Measurements from ENCODE around the gene P2RX4.

Gene P2RX4

GRCh38 chr12:121214166-121214777 is 4.3 kb downstream of the P2RX4 start:
- Histone ChIP-seq H3K4me1 (ENCODE audit: insufficient read depth, low read length) (peaks cover 3% of the 10 kb centered on the region), H3K9me3 (ENCODE audit: low read length) (no peaks in the 10 kb centered on the region), H3K36me3 (ENCODE audit: insufficient read depth, low read length) (no peaks in the 10 kb centered on the region), H3K27me3 (ENCODE audit: control insufficient read depth in 1 of 2, insufficient read depth in 2 of 2, low read length in 2 of 2) (no peaks in the 10 kb centered on the region), H3K9ac (ENCODE audit: low read length) (no peak overlapping the region), H3K27ac (ENCODE audit: low read depth, low read length) (no peak overlapping the region), H3K4me3 (ENCODE audit: low read depth in 1 of 2, low read length in 2 of 2) (no peak overlapping the region)

- no peak overlapping the region for H3K27ac ChIP-seq (ENCODE audit: low read depth, low read length)
- H3K36me3 ChIP-seq (ENCODE audit: insufficient read depth, low read length), result no peaks in the 10 kb centered on the region
- no peaks in the 10 kb centered on the region for H3K4me1 ChIP-seq (ENCODE audit: insufficient read depth, low read length)
- no peak overlapping the region for H3K4me3 ChIP-seq (ENCODE audit: low read depth in 1 of 2, low read length in 2 of 2)
- no peaks in the 10 kb centered on the region for H3K9me3 ChIP-seq (ENCODE audit: low read length)
- no peak overlapping the region for H3K9ac ChIP-seq (ENCODE audit: low read length)
- H3K27me3 ChIP-seq (ENCODE audit: control insufficient read depth in 1 of 2, insufficient read depth in 2 of 2, low read length in 2 of 2), result no peaks in the 10 kb centered on the region
Measured at GRCh38 chr12:121214855-121215745, 5.2 kb downstream of the P2RX4 start.

GRCh38 chr12:121216102-121216501 is 6.2 kb downstream of the P2RX4 start:
- Histone ChIP-seq H3K36me3 (ENCODE audit: insufficient read depth, low read length) (no peaks in the 10 kb centered on the region), H3K27me3 (ENCODE audit: control insufficient read depth in 1 of 2, insufficient read depth in 2 of 2, low read length in 2 of 2) (no peaks in the 10 kb centered on the region), H3K4me3 (ENCODE audit: low read depth in 1 of 2, low read length in 2 of 2) (no peak overlapping the region), H3K27ac (ENCODE audit: low read depth, low read length) (no peak overlapping the region), H3K9ac (ENCODE audit: low read length) (no peak overlapping the region), H3K4me1 (ENCODE audit: insufficient read depth, low read length) (no peaks in the 10 kb centered on the region), H3K9me3 (ENCODE audit: low read length) (no peaks in the 10 kb centered on the region)

GRCh38 chr12:121217063-121217462 is 7.1 kb downstream of the P2RX4 start:
- Histone ChIP-seq H3K9me3 (ENCODE audit: low read length) (no peaks in the 10 kb centered on the region), H3K4me1 (ENCODE audit: insufficient read depth, low read length) (no peaks in the 10 kb centered on the region), H3K9ac (ENCODE audit: low read length) (no peak overlapping the region), H3K36me3 (ENCODE audit: insufficient read depth, low read length) (no peaks in the 10 kb centered on the region), H3K27ac (ENCODE audit: low read depth, low read length) (no peak overlapping the region), H3K4me3 (ENCODE audit: low read depth in 1 of 2, low read length in 2 of 2) (no peak overlapping the region), H3K27me3 (ENCODE audit: control insufficient read depth in 1 of 2, insufficient read depth in 2 of 2, low read length in 2 of 2) (no peaks in the 10 kb centered on the region)

- Histone ChIP-seq H3K27me3 (ENCODE audit: control insufficient read depth in 1 of 2, insufficient read depth in 2 of 2, low read length in 2 of 2) (no peaks in the 10 kb centered on the region), H3K4me1 (ENCODE audit: insufficient read depth, low read length) (no peaks in the 10 kb centered on the region), H3K27ac (ENCODE audit: low read depth, low read length) (no peak overlapping the region), H3K9ac (ENCODE audit: low read length) (no peak overlapping the region), H3K36me3 (ENCODE audit: insufficient read depth, low read length) (no peaks in the 10 kb centered on the region), H3K4me3 (ENCODE audit: low read depth in 1 of 2, low read length in 2 of 2) (no peak overlapping the region), H3K9me3 (ENCODE audit: low read length) (no peaks in the 10 kb centered on the region)
Measured at GRCh38 chr12:121217761-121218160, 7.8 kb downstream of the P2RX4 start.

- Histone ChIP-seq H3K4me3 (ENCODE audit: low read depth in 1 of 2, low read length in 2 of 2) (no peak overlapping the region), H3K27ac (ENCODE audit: low read depth, low read length) (no peak overlapping the region), H3K9ac (ENCODE audit: low read length) (no peak overlapping the region), H3K36me3 (ENCODE audit: insufficient read depth, low read length) (peaks cover 2% of the 10 kb centered on the region), H3K27me3 (ENCODE audit: control insufficient read depth in 1 of 2, insufficient read depth in 2 of 2, low read length in 2 of 2) (no peaks in the 10 kb centered on the region), H3K9me3 (ENCODE audit: low read length) (no peaks in the 10 kb centered on the region), H3K4me1 (ENCODE audit: insufficient read depth, low read length) (no peaks in the 10 kb centered on the region)
Measured at GRCh38 chr12:121218588-121219352, 8.8 kb downstream of the P2RX4 start.

GRCh38 chr12:121219353-121219986 is 9.5 kb downstream of the P2RX4 start:
- no peaks in the 10 kb centered on the region for H3K9me3 ChIP-seq (ENCODE audit: low read length)
- H3K27ac ChIP-seq (ENCODE audit: low read depth, low read length), result no peak overlapping the region
- no peaks in the 10 kb centered on the region for H3K27me3 ChIP-seq (ENCODE audit: control insufficient read depth in 1 of 2, insufficient read depth in 2 of 2, low read length in 2 of 2)
- H3K9ac ChIP-seq (ENCODE audit: low read length), result no peak overlapping the region
- H3K4me3 ChIP-seq (ENCODE audit: low read depth in 1 of 2, low read length in 2 of 2), result no peak overlapping the region
- H3K36me3 ChIP-seq (ENCODE audit: insufficient read depth, low read length), result peaks cover 6% of the 10 kb centered on the region
- H3K4me1 ChIP-seq (ENCODE audit: insufficient read depth, low read length), result no peaks in the 10 kb centered on the region

GRCh38 chr12:121222847-121223246 is 12.9 kb downstream of the P2RX4 start:
- H3K4me3 ChIP-seq (ENCODE audit: low read depth in 1 of 2, low read length in 2 of 2), result no peak overlapping the region
- H3K36me3 ChIP-seq (ENCODE audit: insufficient read depth, low read length), result peaks cover 6% of the 10 kb centered on the region
- no peaks in the 10 kb centered on the region for H3K27me3 ChIP-seq (ENCODE audit: control insufficient read depth in 1 of 2, insufficient read depth in 2 of 2, low read length in 2 of 2)
- no peaks in the 10 kb centered on the region for H3K9me3 ChIP-seq (ENCODE audit: low read length)
- no peaks in the 10 kb centered on the region for H3K4me1 ChIP-seq (ENCODE audit: insufficient read depth, low read length)
- H3K9ac ChIP-seq (ENCODE audit: low read length), result no peak overlapping the region
- no peak overlapping the region for H3K27ac ChIP-seq (ENCODE audit: low read depth, low read length)

GRCh38 chr12:121223292-121224285 is 13.7 kb downstream of the P2RX4 start:
- Histone ChIP-seq H3K4me1 (ENCODE audit: insufficient read depth, low read length) (no peaks in the 10 kb centered on the region), H3K4me3 (ENCODE audit: low read depth in 1 of 2, low read length in 2 of 2) (no peak overlapping the region), H3K27ac (ENCODE audit: low read depth, low read length) (no peak overlapping the region), H3K9ac (ENCODE audit: low read length) (no peak overlapping the region), H3K9me3 (ENCODE audit: low read length) (no peaks in the 10 kb centered on the region), H3K27me3 (ENCODE audit: control insufficient read depth in 1 of 2, insufficient read depth in 2 of 2, low read length in 2 of 2) (no peaks in the 10 kb centered on the region), H3K36me3 (ENCODE audit: insufficient read depth, low read length) (peaks cover 8% of the 10 kb centered on the region)

GRCh38 chr12:121224591-121224990 is 14.7 kb downstream of the P2RX4 start:
- Histone ChIP-seq H3K9ac (ENCODE audit: low read length) (no peak overlapping the region), H3K27ac (ENCODE audit: low read depth, low read length) (no peak overlapping the region), H3K36me3 (ENCODE audit: insufficient read depth, low read length) (peaks cover 10% of the 10 kb centered on the region), H3K4me1 (ENCODE audit: insufficient read depth, low read length) (no peaks in the 10 kb centered on the region), H3K4me3 (ENCODE audit: low read depth in 1 of 2, low read length in 2 of 2) (no peak overlapping the region), H3K27me3 (ENCODE audit: control insufficient read depth in 1 of 2, insufficient read depth in 2 of 2, low read length in 2 of 2) (no peaks in the 10 kb centered on the region), H3K9me3 (ENCODE audit: low read length) (no peaks in the 10 kb centered on the region)

Measured in muscle layer of colon (tissue), 2 donors.